Activated T-cell treated with anti-CD3 and anti-CD28 coated beads, Interleukin-2, amount 50 U/mL, for 72 hours (primary cell): ENCODE data around the gene MAML2. TPM values are rescaled to one million over a fixed set of nuclear protein-coding genes. Genes with fewer than 3 reads are reported as not detected.

ENCODE experiments used
- ATAC-seq, 2 donors: fragments of 150-1000 bp; cut with Tn5 transposase; replicated peaks in 1 of 2; 2 replicates each; pipeline ENCODE4 v1.10.0; 2021; ENCODE audit warnings: moderate library complexity in 2 of 2, mild to moderate bottlenecking in 1 of 2
- DNase-seq, 2 donors: peaks; one replicate each; pipeline ENCODE4 v3.0.0; 2021 to 2022; ENCODE audit warnings: mixed read lengths in 1 of 2
- H3K27ac Mint-ChIP-seq: one replicate; pipeline ENCODE4 v1.8.0; 2022; ENCODE audit warnings: mild to moderate bottlenecking, moderate library complexity, mixed read lengths
- H3K27me3 Mint-ChIP-seq: one replicate; pipeline ENCODE4 v1.8.0; 2022; ENCODE audit warnings: low read depth, mixed read lengths
- H3K36me3 Mint-ChIP-seq, 2 donors: one replicate each; pipeline ENCODE4 v1.8.0; 2022; ENCODE audit warnings: mixed read lengths in 2 of 2, mild to moderate bottlenecking in 1 of 2; ENCODE audit not compliant: insufficient read depth in 2 of 2
- H3K4me1 Mint-ChIP-seq: one replicate; pipeline ENCODE4 v1.8.0; 2022; ENCODE audit warnings: low read depth, mixed read lengths
- H3K4me3 Mint-ChIP-seq, 2 donors: one replicate each; pipeline ENCODE4 v1.8.0; 2022; ENCODE audit warnings: mild to moderate bottlenecking in 2 of 2, mixed read lengths in 2 of 2, moderate library complexity in 2 of 2
- H3K9me3 Mint-ChIP-seq, 2 donors: one replicate each; pipeline ENCODE4 v1.8.0; 2022; ENCODE audit warnings: mixed read lengths in 2 of 2
- total RNA-seq, 2 donors: library from RNA; stranded (reverse); gene quantifications; one replicate each; pipeline ENCODE4 v1.2.3, GENCODE V29; 2022

Gene MAML2
- total RNA-seq, 2 donors from 2014 or later: 30.5 to 34.6 TPM

DNA sequence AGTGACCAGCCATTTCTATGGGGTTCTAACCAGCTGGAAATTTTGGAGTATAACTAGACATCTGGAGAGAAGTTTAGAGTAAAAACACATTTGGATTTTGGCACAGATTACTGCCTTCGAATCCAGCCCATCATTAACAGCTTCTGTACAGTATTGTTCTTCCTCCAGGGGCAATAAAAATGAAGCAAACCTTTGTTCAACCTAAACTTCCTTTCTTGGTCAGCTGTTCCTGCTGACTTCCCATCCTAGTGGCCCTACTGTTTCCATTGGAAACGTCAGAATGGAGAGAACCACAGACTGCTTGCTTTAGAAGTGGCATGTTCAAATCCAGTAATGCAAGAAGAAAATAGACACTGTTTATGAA is 215.4 kb downstream of the MAML2 start:
- DNase-seq: no peak
- Mint-ChIP-seq H3K27ac (peak overlapping the region; percentile 7), H3K36me3 (peaks cover 7 to 15% of the 10 kb centered on the region in 2 donors), H3K4me1 (peaks cover 96% of the 10 kb centered on the region), H3K4me3 (no peak overlapping the region), H3K27me3 (no peaks in the 10 kb centered on the region), H3K9me3 (peaks cover 0 to 3% of the 10 kb centered on the region in 2 donors)
- ATAC-seq: no peak

DNA sequence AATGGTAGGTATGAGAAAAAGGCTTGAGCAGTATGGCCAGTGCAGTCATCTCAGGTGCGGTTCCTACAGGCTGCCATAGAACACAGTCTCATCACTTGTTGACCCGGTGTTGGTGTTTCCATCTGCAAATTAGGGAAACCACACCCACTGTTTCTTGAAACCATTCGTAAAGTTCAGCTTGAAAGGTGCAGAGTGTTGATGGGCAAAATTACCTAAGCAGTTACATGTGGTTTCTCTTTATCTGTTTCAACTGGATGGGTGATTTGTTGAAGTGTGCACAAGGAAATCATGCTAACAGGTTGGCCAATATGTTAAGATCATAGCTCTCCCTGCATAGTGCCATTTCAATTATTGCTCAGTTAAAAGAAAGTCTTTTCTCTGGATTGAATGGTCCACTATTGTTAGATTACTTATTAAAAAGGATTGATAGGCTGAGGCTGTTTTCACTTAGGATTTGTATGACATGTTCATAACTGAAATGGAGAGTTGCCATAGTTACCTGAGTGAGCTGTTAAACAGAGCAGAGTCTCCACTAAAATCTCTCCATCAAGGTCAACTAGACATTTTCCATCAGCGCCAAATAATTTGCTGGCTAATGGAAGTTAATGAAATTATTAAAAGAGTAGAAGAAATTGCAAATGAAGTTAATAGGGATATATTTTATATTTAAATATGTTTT is 215.9 kb downstream of the MAML2 start:
- Mint-ChIP-seq H3K4me3 (peak overlapping the region; percentile 34 to 58), H3K4me1 (peaks cover 91% of the 10 kb centered on the region), H3K27ac (peak overlapping the region; percentile 88), H3K36me3 (peaks cover 7 to 16% of the 10 kb centered on the region in 2 donors), H3K9me3 (peaks cover 0 to 3% of the 10 kb centered on the region in 2 donors), H3K27me3 (no peaks in the 10 kb centered on the region)
- DNase-seq (no peak), ATAC-seq (peak; percentile 35 to 39)

DNA sequence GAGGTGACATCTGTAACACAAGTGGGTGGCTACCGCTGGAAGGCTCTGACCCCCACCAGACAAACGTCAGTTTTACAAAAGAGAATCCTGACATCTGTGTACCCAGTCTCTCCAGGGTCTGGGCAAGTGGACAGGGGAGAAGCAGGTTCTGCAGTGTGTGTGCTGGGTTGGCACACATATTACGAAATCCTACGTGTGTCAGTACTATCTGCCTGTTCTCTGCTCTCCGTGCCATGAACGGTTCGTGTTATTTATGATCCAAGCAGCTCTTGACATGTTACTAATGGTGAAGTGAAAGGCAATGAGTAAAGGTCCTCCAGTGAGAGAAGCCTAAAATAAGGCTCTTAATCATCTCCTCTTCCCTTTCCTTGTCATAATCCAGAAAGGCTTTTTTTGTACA is 217.6 kb downstream of the MAML2 start:
- DNase-seq: no peak
- H3K9me3 Mint-ChIP-seq: peaks cover 0 to 3% of the 10 kb centered on the region in 2 donors
- H3K36me3 Mint-ChIP-seq: peaks cover 7 to 13% of the 10 kb centered on the region in 2 donors
- H3K4me1 Mint-ChIP-seq: peaks cover 74% of the 10 kb centered on the region
- no peak overlapping the region for H3K4me3 Mint-ChIP-seq
- H3K27ac Mint-ChIP-seq: no peak overlapping the region
- ATAC-seq: no peak
- H3K27me3 Mint-ChIP-seq: no peaks in the 10 kb centered on the region

DNA sequence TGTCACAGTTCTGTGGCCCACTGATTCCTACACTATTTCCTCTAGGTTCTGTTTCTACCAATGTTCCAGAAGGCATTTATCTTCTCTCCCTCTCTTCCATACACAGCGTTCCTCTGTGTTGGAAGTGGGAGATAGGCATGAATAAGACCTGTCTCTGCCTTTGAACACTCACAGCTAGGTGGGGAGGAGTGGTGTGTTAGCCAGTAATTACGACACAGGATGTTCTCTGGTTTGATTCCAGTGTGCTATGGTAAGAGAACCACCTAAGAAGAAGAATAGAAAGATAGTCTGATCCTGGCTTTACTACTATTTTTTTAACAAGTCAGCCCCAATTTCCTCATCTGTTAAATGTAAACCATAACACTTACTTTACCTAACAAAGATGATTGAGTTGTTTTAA is 218.8 kb downstream of the MAML2 start:
- H3K4me3 Mint-ChIP-seq: no peak overlapping the region
- H3K27ac Mint-ChIP-seq: peak overlapping the region; percentile 9
- peaks cover 63% of the 10 kb centered on the region for H3K4me1 Mint-ChIP-seq
- H3K27me3 Mint-ChIP-seq: no peaks in the 10 kb centered on the region
- peak in 1 of 2 donors; percentile 57 for ATAC-seq
- peaks cover 7 to 12% of the 10 kb centered on the region in 2 donors for H3K36me3 Mint-ChIP-seq
- H3K9me3 Mint-ChIP-seq: peaks cover 0 to 3% of the 10 kb centered on the region in 2 donors
- no peak for DNase-seq

DNA sequence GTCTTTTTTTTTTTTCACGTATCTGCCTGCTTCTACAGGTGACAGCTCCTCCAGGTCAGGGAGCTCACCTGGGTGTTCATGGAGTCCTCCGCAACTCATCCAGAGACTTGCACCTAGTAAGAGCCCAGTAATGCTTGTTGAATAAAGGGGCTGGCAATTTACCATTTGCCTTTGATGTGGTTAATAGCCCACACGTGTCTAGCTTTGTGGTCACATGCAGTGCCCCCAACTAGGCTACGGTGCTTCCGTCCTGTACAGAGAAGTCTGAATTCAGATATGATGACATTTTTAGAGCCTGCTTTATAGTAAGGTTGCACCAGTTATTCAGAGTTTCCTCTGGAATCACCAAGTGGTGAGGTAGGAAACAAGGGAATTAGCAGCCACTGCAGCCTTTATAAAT is 219.7 kb downstream of the MAML2 start:
- Mint-ChIP-seq H3K9me3 (peaks cover 0 to 3% of the 10 kb centered on the region in 2 donors), H3K4me3 (no peak overlapping the region), H3K36me3 (peaks cover 7 to 13% of the 10 kb centered on the region in 2 donors), H3K4me1 (peaks cover 55% of the 10 kb centered on the region), H3K27ac (peak overlapping the region; percentile 50), H3K27me3 (no peaks in the 10 kb centered on the region)
- ATAC-seq: peak in 1 of 2 donors; percentile 13
- no peak for DNase-seq

DNA sequence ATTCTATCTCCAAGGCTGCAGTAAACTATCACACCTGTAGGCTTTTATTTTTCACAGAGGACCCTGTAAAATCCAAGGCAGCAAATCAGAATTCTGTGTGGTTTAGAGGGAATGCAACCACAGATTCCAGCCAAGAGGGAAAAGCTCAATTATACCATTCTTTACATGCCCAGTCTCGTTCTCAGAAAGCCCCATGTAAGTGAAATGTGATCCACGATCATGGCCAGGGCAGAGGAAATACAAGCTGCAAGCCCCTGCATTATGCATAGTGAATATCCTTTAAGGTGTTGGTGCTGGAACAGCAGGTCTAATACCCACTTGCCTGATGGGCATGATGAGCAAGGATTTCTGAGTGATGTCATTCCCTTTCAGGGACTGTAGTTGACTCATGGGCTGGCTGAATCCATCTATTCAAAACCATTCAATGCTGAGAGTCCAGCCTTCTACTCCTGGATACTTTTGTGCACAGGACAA is 220.4 kb downstream of the MAML2 start:
- ATAC-seq (peak; percentile 34 to 38), DNase-seq (no peak)
- Mint-ChIP-seq H3K4me1 (peaks cover 51% of the 10 kb centered on the region), H3K9me3 (peaks cover 0 to 3% of the 10 kb centered on the region in 2 donors), H3K27ac (no peak overlapping the region), H3K27me3 (no peaks in the 10 kb centered on the region), H3K36me3 (peaks cover 6 to 12% of the 10 kb centered on the region in 2 donors), H3K4me3 (no peak overlapping the region)

DNA sequence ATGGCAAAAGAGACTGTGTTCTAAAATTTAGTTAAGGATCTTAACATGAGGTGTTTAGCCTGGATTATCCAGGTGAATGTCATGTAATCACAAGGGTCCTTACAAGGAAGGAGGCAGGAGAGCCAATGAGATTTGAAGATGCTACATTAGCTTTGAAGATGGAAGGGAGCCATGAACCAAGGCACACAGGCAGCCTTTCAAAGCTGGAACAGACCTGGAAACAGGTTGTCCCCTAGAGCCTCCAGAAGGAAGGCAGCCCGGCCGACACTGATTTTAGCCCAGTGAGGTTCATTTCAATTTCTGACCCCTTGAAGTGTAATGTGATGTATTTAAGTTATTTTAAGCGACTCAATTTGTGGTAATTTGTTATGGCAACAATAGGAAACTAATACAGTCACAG is 223.8 kb downstream of the MAML2 start:
- Mint-ChIP-seq H3K27ac (no peak overlapping the region), H3K4me1 (peaks cover 42% of the 10 kb centered on the region), H3K4me3 (no peak overlapping the region), H3K27me3 (no peaks in the 10 kb centered on the region), H3K9me3 (no peaks in the 10 kb centered on the region), H3K36me3 (peaks cover 3 to 15% of the 10 kb centered on the region in 2 donors)
- no peak for ATAC-seq
- no peak for DNase-seq

DNA sequence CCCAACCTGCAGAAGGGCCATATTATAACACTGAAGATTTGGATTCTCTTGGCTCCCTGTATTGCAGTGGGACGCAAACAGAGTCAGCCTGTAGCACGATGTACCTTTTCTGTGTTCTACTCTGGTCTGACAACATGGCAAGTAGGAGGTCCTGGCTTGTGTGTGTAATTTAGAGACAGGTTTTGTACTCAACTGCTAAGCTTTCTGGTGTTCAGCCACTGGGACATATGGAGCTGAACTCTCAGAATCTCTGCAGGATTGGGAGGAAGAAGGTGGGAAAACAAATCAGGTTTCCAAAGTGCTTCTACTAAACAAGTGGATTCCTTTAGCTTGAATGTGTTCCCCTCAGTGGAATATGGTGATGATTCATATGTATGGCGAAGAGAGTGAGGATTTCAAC is 226.6 kb downstream of the MAML2 start:
- no peak for ATAC-seq
- no peak for DNase-seq
- Mint-ChIP-seq H3K9me3 (no peaks in the 10 kb centered on the region), H3K36me3 (peaks cover 0 to 14% of the 10 kb centered on the region in 2 donors), H3K27ac (no peak overlapping the region), H3K27me3 (no peaks in the 10 kb centered on the region), H3K4me1 (peaks cover 55% of the 10 kb centered on the region), H3K4me3 (no peak overlapping the region)

DNA sequence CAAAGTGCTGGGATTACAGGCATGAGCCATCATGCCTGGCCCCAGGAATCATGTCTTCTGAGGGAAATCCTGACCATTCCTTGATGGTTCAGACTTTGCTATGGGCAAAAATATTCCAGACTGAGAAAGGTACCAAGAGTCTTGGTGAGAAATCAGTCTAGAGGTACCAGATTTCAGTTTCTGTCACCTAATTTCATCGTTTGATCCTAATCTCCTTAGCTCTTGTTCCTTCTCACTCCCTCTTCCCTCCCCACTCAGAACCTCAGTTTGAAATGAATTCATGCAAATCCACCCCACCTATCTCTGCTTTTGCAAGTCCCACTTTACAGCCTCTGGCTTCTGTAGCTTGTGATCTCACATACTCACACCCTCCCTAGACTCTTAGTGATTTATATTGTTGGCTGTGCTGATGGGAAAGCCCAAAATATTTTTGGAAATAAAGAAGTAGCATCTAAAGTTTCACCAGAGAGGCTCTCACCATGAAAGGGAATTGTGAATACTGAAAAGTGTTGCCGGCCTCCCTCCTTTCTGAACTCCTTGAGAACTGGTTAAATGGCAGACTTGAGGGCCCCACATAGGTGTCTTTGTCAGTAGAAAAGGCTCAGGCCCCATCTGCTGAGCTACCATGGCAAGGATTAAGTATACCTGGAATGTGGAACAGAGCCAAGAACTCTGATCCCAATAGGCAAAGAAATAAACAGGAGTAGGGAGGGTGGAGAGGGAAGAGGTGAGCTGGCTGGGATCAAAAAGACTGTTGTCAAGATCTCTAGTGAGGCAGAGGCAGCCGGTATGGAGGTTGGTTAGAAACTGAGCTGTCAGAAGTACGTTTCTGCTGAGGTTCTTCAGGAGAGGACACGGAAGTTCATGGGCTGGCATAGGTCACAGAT is 228.6 kb downstream of the MAML2 start:
- H3K4me1 Mint-ChIP-seq: peaks cover 60% of the 10 kb centered on the region
- no peak for DNase-seq
- peak overlapping the region; percentile 26 to 48 for H3K4me3 Mint-ChIP-seq
- H3K36me3 Mint-ChIP-seq: peaks cover 3 to 16% of the 10 kb centered on the region in 2 donors
- H3K9me3 Mint-ChIP-seq: no peaks in the 10 kb centered on the region
- peak overlapping the region; percentile 58 for H3K27ac Mint-ChIP-seq
- peak; percentile 37 to 46 for ATAC-seq
- no peaks in the 10 kb centered on the region for H3K27me3 Mint-ChIP-seq

DNA sequence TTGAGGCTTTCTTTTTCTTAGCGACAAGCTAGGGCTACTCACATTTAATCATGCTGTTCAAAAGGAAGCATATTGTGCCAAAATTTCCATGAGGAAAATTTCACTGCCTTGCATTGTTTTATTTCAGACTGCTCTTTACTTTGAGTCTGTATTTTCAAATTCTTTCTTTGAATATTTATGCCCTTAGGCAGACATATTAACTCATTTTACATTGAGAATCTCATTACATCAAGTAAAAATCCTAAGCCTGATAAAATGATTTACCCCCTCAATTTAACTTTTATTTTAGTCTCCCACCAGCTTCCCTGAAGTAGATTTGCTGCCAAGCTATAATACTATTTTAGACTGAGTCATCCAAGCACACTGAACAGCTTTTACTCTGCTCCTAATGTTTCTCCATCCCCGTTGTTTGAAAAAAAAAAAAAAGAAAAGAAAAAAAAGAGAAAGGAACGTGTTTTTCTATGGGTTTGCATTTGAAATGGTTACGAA is 229.8 kb downstream of the MAML2 start:
- Mint-ChIP-seq H3K4me1 (peaks cover 60% of the 10 kb centered on the region), H3K9me3 (no peaks in the 10 kb centered on the region), H3K36me3 (peaks cover 3 to 12% of the 10 kb centered on the region in 2 donors), H3K4me3 (peak overlapping the region; percentile 14 to 92), H3K27ac (peak overlapping the region; percentile 94), H3K27me3 (no peaks in the 10 kb centered on the region)
- DNase-seq: no peak
- peak; percentile 8 to 12 for ATAC-seq

DNA sequence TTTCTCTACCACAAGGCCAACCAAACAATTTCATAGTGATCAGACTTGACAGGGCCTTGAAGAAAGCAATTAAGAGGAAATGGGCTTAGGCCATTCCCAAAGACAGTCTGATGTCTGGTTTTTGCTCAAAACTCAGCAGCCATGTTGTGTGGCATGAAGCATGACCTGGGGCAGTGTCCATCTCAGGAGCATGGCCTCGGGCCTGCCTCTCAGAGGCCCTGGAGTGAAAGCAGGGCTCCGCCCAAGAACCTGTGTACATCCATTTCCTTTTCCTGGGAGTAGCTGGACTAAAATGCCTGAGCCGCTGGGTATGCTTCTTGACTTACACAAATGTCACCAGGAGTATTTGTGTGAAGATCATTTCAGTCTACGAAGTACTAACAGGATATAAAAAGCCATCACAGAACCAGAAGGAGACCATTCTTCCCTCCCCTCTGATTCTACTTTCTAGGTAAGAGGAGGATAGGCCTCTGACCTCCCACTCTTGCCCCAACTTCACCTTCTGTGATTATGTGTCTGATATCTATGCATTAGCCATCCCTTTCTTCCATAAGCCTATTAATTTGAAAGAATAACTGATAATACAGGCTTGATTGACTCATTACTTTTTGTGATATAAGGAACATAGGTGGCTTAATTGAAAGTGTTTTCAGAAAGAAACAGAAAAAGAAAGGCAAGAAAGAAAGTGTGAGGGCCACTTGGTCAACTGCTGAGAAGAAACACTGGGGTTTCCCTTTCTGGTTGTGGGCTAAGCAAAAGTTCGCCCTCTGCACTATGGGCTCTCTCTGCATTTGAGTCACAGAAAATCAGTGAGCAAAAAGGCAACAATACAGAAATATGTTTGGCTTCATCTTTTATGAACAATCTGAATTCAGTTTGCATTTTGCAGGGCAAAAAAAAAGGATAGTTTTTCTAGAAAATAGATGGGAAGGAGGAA is 230.5 kb downstream of the MAML2 start:
- Mint-ChIP-seq H3K27ac (peak overlapping the region; percentile 97), H3K4me1 (peaks cover 64% of the 10 kb centered on the region), H3K36me3 (peaks cover 3 to 16% of the 10 kb centered on the region in 2 donors), H3K9me3 (no peaks in the 10 kb centered on the region), H3K4me3 (peak overlapping the region; percentile 55 to 92), H3K27me3 (no peaks in the 10 kb centered on the region)
- DNase-seq (peak; percentile 54 to 59), ATAC-seq (peak; percentile 90 to 91)

DNA sequence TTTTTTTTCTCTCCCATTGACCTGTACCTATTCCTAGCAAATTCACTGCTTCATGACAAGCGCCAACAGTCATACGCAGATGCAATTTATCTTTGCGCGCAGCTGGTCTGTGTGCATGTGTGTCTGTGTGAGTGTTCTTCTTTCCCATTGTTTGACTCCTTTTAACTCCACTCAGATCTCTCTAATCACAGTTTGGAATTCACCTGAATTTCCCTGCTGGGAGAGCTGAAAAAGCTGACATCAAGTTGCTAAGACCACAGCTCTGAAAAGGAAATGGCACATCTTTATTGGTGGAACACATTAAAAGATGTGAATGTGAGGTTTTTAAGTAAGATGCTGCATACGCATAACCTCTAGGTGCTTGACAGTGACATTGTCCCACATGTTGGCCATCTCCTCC is 231.7 kb downstream of the MAML2 start:
- no peaks in the 10 kb centered on the region for H3K9me3 Mint-ChIP-seq
- H3K4me1 Mint-ChIP-seq: peaks cover 67% of the 10 kb centered on the region
- H3K27me3 Mint-ChIP-seq: no peaks in the 10 kb centered on the region
- H3K36me3 Mint-ChIP-seq: peaks cover 3 to 21% of the 10 kb centered on the region in 2 donors
- DNase-seq (no peak), ATAC-seq (no peak)
- H3K4me3 Mint-ChIP-seq: peak overlapping the region in 1 of 2 donors; percentile 23
- peak overlapping the region; percentile 21 for H3K27ac Mint-ChIP-seq
